Adrenal gland (tissue), 5 donors: ENCODE results near the gene COMMD9.

Experiments used
- CTCF ChIP-seq, 6 experiments: fragments of 450-650 bp in 4 of 6; fragments of 200-600 bp in 2 of 6; sonication (generic) in 1 of 6; IDR thresholded peaks; 1 replicate in 5 of 6; 2 replicates in 1 of 6; pipeline versions ENCODE4 v1.5.1 to v1.8.0; 2016 to 2021; ENCODE audit warnings: antibody characterized with exemption in 6 of 6, mild to moderate bottlenecking in 2 of 6, moderate library complexity in 1 of 6
- POLR2A ChIP-seq, 2 donors: fragments of 450-650 bp; IDR thresholded peaks; one replicate each; pipeline ENCODE4 v1.6.1; 2017; ENCODE audit warnings: antibody characterized with exemption in 2 of 2, mild to moderate bottlenecking in 2 of 2, moderate library complexity in 1 of 2
- donor health status: DM: no; HTN: no; CAD: no.

- TF ChIP-seq CTCF (IDR thresholded peaks at IDR 0.05) (no peak), POLR2A (IDR thresholded peaks at IDR 0.05) (no peak)
These were observed 66.2 kb downstream of the COMMD9 start for GRCh38 chr11:36222831-36223635.
